HK-2 (cell line): ENCODE data around the gene ZNF516.
"Not testable (repeated sequence)": the region's sequence is repeated elsewhere in the genome, so short reads cannot be mapped to it uniquely, and the experiment has no call there.

Experiments
- DNase-seq: peaks from one replicate; pipeline ENCODE4 v3.0.0-alpha.2; 2018; ENCODE audit not compliant: unreplicated experiment

Gene ZNF516, protein sequence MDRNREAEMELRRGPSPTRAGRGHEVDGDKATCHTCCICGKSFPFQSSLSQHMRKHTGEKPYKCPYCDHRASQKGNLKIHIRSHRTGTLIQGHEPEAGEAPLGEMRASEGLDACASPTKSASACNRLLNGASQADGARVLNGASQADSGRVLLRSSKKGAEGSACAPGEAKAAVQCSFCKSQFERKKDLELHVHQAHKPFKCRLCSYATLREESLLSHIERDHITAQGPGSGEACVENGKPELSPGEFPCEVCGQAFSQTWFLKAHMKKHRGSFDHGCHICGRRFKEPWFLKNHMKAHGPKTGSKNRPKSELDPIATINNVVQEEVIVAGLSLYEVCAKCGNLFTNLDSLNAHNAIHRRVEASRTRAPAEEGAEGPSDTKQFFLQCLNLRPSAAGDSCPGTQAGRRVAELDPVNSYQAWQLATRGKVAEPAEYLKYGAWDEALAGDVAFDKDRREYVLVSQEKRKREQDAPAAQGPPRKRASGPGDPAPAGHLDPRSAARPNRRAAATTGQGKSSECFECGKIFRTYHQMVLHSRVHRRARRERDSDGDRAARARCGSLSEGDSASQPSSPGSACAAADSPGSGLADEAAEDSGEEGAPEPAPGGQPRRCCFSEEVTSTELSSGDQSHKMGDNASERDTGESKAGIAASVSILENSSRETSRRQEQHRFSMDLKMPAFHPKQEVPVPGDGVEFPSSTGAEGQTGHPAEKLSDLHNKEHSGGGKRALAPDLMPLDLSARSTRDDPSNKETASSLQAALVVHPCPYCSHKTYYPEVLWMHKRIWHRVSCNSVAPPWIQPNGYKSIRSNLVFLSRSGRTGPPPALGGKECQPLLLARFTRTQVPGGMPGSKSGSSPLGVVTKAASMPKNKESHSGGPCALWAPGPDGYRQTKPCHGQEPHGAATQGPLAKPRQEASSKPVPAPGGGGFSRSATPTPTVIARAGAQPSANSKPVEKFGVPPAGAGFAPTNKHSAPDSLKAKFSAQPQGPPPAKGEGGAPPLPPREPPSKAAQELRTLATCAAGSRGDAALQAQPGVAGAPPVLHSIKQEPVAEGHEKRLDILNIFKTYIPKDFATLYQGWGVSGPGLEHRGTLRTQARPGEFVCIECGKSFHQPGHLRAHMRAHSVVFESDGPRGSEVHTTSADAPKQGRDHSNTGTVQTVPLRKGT

DNA sequence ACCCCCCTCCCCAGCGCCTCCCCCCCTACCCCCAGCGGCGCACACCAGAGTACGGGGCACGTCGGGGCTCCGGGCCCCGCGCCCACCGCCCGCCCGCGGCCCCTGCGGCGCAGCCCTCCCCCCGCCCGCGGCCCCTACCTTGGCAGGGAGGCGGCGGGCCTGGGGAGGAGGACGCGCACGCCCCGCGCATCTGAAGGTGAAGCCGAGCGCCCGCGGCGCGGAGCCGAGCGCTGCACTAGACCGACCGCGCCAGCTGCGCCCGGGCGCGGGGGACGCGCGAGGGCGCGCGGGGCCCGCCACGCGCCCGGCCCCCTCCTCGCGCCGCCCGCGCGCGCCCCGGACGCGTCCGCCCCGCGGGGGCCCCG, at the start of gene ZNF516:
Gene ZNF516, minus strand, starts transcription at position 237 of the 365 bp plus-strand sequence. CDS start 52,188 bp downstream, outside the sequence.
- DNase-seq = no peak

DNA sequence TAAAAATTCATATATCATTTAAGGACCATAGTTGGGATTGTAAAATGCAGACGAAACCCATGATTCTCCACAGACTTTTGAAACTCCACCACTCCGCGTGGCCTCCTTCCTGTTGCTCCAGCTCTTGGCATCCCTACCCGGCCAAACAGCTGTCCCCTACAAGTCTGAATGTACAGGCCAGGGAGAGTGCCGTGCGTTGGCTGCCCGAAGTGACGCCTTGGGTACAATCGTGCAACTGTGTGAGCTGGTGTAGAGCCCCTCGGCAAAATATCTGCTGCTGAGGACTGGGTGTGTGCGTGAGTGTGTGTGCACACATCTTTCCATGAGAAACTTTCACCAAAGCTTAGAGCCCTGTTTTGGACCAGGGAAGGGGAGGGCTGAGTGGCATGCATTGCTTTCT, 43.8 kb upstream of the ZNF516 start:
- DNase-seq = no peak

DNA sequence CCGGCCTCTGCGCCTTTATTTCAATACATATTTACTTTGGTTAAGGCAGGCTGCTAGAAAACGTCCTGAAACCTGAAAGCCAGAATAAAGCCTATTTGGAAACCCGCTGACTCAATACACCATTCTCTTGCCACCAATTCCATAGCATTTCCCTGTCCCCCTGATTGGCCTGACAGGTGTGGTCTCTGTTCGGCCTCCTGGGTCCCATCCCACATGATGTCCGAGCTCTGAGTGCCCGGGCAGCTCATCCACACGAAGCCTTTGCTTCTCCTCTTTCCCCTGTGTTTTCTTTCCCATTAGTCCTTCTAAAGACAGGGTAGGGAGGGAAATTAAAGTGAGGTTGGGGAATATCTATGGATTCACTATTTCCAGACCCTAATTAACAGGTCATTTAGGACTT, 42.6 kb upstream of the ZNF516 start:
- no peak for DNase-seq

DNA sequence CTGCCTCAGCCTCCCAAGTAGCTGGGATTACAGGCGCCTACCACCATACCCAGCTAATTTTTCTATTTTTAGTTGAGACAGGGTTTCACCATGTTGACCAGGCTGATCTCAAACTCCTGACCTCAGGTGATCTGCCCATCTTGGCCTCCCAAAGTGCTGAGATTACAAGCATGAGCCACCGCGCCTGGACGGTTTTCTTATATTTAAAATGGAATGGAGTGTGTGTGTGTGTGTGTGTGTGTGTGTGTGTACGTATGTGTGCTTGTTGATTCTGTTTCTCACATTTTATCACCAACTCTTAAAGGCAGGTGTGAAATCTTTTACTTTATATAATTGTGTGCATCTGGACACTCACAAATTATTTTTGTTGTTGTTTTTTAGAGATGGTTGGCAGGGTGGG, 41.6 kb upstream of the ZNF516 start:
- not testable (repeated sequence) for DNase-seq

DNA sequence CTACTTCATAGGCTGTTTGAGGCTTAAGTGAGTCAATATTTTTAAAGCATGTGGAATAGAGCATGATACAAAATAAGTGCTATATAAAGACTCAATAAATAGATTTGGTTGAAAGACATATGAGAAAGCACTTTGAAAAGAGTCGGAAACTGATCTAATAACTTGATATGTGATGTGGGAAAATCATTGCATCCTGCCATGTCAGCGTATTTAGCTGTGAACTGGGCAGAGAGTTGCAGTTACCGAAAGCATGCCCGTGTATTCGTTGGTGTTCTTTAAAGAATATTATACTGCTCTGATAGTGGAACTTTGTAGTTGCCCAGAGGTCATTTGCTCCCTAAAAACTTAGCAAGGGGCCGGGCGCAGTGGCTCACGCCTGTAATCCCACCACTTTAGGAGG, 37.8 kb upstream of the ZNF516 start:
- no peak for DNase-seq

DNA sequence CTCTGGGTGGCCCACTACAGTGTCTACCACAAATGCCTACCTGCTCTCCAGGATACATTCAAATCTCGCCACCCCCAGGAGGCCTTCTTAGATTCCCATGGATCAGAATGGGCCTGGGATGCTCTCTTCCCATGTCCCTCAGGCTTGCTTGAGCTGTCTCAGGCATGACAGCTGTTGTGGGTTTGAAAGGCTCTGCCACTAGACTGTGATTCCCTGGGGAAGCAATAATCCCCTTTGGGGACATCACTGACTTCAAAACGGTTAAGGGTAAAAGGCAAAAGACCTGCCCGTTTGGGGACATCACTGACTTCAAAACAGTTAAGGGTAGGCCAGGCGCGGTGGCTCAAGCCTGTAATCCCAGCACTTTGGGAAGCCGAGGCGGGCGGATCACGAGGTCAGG, 35.8 kb upstream of the ZNF516 start:
- no peak for DNase-seq

DNA sequence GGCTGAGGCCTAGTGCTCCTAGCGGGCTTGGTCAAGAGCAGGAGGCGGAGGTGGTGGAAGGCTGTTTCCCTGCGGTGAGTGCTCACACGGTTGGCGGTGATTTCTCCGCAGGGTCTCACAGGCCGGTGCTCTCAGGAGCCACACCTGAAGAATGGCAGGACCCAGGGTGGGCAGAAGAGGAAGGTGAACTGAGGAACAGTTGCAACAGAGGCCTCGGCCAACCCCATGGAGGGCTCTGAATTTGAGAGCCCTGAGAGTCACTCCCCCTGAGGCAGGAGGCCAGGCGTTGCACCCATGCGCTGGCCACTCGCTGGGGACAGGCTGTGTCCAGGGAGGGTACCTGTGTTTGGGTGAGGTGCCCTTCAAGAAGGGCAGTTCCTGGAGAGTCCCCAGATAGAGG, 35.3 kb upstream of the ZNF516 start:
- DNase-seq = no peak

DNA sequence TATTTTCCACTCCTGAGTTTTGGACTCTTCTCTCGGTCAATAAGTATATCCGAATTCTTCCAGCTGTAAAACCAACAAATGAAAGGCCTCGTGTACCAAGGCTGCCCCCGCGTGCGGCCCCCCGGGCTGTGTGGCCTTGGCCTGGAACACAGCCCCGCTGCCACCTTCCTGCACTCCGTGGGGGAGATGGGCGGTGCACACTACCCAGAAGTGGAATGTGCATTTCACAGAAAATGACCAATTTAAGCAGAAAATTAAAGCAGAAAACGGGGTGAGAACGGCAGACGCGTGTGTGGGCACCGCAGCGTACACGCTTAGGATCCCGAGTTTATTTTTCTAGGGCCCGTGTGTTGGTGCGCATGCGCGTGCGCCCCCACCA, 34.4 kb upstream of the ZNF516 start:
- DNase-seq = no peak

DNA sequence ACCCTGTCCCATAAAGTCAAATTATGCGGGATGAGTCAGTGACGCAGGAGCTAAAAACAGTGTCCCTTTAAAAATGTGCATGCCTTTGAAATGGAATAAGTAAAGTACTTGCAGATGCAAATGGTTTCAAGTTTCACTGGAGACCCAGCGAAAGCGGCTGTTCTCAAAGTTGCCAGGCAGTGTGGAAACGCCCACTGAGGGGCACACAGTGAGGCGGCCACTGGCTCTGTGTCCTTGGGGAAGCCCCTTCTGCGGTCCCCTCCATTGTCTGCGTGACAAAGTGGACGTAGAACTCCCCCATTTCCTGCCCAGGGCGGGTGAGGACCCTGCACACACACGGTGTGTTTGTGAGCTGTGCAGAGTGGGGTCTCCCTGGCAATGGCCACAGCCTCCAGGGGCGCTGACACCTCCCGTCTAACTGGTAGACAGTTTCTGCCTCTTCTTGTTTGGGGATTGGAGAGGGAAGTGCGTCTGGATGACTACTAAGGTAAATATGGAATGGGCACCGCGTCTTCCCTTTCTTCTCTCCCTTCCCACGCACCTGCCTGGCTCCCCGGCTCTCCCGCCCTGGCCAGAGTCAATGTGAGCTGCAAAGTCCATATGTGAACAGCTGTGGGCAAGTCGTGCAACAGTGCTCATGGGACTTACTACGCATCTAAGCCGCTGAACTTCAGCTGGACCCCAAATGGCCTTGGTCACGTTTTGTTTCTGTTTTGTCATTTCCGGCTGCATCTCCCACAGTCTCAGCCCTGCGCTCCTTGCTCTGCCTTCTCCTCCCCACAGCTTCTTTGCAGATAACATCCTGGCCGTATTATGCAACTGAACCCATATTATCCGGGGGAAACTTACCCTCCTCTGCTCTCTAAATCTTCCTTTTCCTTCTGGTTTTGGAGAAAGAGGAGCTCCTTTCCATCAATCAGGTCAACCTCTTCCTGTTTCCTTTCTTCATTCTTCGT, 33.7 kb upstream of the ZNF516 start:
- no peak for DNase-seq

DNA sequence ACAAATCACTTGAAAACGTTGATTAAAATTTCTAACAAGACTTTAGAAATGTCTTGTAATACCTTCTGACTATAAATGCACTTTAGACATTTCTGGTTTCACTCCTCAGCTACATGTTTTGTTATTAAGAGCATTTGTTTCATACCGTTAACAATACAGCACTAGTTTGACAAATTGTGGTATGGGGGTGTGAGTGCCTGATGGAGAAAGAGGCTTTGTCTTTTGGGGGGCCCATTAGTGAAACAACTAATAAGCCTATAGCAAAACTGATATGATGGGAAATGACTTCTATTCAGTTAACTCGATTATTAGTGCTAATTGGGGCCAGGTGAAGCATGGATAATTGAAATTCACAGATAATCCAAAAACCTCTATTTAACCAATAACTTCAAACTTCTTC, 30.9 kb upstream of the ZNF516 start:
- DNase-seq = no peak

DNA sequence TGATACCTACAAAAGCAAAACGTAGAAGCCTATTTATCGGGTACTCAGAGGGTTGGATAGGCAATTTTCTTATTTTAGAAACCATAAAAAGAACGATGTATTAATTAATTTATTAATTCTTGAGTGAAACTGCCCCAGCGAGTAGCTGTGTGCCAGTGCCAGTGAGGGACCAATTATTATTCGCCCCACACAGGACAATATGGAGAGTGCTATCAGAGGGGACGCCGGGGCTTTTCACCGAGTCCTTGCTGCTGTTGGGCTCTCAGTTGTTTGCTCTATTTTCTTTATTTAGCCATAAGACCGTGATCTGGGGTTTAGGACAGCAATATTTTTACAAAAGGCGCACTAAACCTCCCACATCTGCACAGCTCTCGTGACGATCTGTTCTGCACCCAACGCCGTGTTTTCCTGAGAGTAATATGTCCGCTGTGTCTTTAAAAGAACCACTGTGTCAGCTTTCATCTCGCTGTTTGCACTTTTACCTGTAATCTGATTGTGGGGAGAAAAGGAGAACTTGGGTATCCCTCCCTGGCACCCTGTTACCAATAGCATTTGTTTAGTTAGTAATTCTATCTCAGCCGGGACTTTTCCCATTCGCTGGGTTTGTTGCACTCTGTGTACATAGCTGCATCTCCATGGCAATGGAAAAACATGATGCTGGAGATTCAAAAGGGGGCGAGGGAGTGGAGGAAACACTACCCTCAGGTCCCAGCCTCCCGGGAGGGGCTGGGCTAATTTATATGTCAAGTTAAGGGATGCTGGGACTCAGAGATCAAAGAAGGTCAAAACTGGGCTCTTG, 30.1 kb upstream of the ZNF516 start:
- no peak for DNase-seq

DNA sequence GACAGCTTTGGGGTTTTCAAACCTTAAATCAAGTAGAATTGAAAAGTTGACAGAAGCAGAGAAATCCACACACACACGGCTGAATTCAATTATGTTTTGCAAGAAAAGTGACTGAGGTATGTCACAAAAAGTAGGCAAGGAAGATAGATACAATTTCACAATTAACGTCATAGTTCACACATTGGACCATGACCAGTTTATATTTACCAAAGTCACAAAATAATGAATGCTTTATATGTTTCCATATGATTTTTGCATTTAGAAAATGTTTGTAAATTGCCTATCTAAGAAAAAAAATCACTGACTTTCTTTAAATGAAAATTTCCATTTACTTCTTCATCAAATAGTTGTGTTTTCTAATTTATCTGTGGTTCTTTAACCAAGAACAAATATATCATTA, 29.4 kb upstream of the ZNF516 start:
- no peak for DNase-seq

DNA sequence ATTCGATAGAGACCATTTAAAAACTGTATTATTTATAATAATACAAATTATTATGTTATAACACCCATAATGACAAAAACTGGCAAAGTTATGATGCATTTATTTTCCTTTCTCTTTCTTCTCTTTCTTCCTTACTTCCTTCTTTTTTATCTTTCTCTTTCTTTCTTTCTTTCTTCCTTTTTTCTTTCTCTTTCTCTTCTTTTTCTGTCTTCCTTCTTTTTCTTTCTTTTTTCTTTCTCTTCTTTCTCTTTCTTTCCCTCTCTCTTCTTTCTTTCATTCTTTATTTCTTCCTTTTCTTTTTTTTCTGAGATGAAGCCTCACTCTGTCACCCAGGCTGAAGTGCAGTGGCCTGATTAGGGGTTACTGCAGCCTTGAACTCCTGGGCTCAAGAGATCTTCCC, 27.5 kb upstream of the ZNF516 start:
- no peak for DNase-seq

DNA sequence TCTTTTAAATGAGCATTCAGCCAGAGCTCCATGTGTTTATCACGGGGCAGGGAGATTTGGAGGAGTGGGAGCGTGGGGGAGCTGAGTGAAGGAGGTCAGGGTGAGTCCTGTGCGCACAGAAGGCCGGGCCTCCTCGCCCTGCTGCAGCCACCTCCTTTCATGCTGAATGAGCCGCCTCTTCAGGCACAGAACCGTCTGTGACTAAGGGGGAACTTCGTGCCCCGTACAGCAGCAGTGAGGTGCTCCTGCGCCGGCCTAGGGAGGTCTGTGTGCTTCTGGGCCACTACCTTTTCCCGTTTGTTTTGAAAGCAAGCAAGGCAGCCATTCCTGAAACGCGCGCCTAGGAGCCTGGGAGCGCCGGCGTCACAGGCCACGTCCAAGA, 27.1 kb upstream of the ZNF516 start:
- DNase-seq = no peak

DNA sequence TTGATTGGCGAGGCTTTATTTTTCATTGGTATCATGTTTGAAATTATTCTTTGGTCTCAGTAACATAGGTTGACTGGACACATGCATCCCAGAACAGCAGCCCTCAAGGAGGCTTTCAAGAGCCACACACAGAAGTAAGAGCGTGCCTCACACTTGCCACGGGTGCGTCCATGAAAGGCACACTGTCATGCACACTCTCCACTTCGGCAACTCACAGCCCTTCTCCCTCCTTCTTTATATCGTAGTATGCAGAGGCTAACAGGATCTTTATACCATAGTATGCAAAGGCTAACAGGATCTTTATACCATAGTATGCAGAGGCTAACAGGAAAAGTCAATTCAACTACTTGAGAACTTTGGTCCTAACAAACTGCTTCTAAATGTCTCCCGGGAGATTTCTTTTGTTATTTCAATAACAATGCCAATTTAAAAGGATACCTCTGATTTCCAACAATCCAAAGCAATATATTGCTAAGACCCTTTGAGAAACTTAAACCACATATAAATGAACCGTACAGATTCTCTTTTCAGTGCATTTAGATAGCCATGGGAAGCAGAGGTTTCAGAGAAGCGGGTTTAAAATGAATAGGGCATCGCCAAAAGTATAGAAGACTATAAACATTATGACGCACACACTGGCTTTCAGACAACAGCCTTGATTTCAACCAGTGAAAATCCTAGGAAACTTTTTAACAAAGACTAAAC, 26.5 kb upstream of the ZNF516 start:
- DNase-seq = no peak

DNA sequence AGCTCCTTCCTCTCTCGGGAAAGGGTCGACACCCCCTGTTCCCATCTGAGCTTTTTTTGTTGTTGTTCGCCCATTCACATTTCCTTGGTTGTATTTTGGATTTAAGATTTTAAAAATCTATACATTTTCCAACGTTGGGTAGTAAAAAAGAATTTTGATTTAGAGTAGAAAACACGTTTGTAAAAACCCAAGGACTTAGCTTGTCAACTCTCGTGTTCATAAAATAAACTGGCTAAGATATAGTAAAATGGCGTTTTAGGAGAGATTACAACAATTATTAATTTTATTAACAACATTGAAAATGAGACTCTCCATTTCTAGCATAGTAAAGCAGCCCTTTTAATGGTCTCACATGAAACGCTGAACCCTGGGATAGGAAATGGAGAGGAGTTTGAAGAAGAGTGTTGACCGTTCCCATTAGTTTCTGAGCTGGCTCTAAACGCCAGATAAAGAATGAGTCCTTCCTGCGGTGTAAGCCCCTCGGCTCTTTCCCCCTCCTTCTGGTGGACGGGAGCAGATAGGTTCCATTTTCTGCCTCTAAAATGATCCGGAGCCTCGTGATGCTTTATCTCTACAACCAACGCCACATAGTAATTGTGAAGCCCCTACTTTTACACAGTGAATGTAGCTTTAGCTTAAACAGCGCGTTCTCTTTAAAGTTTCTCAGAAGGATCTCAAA, 24.0 kb upstream of the ZNF516 start:
- DNase-seq = no peak

DNA sequence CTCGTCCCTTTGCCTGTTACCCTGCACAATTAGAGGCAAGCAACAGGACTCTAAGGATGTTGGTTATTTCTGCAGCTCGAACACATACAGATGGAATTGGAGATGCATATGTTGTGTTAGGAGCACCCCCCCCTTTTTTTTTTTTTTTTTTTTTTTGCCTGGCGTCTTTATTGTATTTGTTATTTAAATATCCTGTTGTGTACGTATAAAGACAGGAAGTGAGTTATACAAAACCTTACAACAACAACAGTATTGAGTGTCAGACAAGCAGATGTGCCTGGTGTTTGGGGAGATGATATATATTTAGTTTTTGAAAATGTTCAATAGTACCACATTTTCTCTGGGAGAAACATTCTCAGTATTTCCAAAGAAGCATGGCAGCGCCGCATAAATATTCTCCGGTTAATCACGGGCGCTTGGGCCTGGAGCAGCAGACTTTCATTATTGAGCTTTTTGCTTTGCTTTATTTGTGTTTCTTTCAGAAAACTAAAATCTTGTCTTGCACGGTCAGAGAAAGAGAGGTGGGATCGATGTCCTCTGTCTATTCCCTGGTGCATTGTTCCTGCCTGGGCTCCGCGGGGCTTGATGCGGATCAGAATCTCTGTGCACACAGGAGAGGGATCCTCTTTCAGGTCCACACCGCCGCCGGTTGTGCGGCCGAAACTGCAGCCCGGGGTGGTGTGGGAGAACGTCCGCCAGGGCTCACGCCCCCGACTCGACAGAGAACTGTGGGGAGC, 23.2 kb upstream of the ZNF516 start:
- DNase-seq = no peak

DNA sequence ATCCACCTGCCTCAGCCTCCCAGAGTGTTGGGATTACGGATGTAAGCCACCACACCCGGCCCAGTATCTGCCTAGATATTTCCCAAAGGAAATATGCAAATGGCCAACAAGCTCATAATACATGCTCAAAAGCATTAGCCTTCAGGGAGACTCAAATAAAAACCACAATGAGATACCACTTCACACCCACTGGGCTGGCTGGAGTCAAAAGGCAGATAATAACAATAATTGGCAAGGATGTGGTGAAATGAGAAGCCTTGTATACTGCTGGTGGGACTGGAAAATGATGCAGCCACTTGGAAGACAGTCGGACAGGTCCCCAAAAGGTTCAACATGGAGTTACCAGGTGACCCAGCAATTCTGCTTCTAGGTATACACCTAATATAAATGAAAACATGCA, 20.5 kb upstream of the ZNF516 start:
- DNase-seq = no peak

DNA sequence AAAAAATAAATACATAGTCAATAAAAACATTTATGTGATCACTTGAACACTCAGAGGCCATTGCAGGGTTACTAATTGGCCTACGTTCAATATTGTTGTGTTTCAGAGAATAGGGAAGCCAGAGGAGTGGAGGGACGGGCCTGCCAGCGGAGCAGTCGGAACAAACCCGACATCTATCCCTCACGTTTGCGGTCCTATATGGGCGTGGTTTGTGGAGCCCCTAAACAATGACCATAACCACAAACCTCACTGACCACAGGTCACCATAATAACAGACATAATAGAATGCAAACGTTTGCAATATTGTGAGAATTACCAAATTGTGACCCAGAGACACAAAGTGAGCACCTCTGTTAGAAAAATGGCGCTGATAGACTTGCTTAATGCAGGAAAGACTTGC, 19.5 kb upstream of the ZNF516 start:
- DNase-seq = no peak
